UCSD-AML1 (cell line): ENCODE results near the gene KCNJ5.

Source experiments
- DNase-seq: peaks from one replicate; lab custom pipeline; 2025; ENCODE audit not compliant: unreplicated experiment; lab: John Stamatoyannopoulos, UW

KCNJ5 gene

DNA sequence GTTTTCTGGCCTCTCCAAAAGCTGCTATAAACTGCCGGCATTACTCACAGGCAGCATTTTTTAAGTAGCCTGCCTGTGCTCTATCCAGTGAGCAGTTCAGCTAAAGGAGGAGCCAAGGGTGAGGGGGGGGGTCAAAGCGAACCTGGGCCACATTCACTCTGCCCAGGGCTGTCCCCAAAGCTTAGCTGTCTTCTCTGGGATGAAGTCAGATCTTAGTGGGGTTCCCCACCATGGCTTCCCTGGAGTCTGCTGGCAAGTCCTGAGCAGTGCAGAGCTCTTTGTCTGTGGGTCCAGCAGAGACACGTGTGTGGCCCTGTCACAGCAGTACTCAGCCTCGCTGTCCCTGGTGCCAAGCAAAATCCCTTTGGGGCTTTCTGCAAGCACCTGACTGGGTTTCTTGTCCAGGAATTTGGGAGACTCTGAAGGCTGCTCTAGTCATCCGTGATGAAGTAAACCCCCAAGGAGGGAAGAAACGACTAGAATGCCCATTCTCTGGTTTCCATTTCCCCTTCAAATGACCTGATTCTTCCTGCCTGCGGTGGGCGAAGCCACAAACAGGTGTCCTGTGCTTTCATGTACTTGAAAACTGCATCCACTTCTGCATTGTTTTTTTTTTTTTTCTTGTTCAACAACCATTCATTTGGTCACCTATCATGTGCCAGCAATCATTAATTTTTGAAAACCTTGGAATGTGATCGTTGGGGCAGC lies 2.6 kb downstream of the KCNJ5 start:
- no peak for DNase-seq

DNA sequence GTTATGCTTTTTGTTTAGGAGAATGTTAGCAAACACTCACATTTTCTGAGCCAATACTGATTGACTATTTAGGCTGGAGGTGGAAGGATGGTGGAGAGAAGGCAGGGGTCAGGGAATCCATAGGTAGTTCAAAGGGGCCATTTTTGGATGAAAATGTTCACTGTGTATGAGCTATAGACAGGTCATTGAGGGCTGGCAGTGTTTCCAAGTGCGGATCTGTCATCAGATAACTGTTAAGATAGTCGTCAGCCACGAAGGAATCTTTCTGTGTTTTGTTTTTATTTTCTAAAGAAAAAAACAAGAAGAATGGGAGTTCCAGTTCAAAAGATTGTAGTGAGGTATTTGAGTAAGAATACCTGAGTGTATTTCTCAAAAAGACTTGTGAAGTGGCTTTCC lies 3.1 kb downstream of the KCNJ5 start:
- no peak for DNase-seq

DNA sequence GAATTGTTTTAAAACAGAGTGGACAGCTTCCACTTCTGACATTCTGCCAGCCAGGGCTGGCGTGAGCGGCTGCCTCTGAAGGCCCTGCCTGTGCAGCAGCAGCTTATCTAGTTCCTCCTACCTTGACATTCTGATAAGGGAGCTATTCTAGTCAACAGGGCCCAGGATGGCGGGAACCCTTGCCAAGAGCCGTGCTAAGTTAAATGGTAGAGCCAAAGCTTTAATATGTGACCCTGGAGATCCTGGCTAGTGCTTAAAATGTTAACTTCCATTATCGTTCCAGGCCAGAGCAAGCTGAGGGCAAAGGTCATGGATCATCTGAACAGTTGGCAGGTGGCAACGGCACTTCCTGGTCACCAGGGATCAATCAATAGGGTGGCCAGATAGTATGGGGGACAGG lies 3.5 kb downstream of the KCNJ5 start:
- no peak for DNase-seq

DNA sequence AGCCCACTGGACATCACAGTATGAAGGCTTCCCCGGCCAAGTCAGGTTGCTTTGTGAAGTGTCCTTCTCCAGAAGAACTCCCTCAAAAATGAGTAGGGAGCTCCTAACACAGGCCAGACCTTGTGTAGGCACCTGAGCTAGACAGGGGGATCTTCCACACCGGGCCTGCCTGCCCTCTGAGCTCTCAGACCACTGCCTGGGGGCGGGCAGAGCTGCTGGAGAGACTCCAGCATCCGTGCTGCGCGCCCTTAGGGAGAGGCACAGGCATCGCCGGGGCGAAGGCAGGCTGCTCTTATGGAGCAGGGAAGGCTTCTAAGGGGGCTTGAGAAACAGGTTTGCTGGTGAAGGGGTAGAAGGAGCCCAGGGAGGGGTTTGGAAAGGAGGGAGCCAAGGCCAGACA lies 4.4 kb downstream of the KCNJ5 start:
- DNase-seq, result no peak

DNA sequence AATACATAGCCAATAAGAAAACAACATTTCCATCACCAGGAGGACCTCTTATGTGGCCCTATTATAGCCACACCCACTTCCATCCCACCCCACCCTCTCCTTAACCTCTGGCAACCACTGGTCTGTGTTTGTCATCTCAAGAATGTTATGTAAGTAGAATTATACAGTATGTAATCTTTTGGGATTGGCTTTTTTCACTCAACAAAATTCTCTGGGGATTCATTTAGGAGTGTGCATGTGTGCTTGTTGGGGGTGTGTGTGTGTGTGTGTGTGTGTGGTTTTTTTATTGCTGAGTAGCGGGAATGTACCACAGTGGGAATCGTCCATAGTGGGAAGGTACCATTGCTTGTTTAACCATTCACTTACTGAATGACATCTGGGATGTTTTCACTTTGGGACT lies 5.2 kb downstream of the KCNJ5 start:
- no peak for DNase-seq

DNA sequence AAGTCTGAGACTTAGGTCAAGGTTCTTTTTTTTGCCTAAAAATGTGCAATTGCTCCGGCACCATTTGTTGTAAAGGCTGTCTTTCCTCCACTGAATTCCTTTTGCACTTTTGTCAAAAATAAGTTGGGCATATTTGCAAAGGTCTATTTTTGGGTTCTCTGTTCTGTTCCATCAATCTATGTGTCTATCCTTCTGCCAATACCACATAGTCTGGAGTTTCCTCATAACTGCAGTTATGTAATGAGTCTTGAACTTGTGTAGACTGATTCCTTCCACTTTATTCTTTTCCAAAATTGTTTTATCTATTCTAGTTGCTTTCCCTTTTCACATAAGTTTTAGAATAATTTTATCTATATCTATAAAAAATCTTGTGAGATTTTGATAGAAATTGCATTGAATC lies 6.7 kb downstream of the KCNJ5 start:
- DNase-seq, result no peak

DNA sequence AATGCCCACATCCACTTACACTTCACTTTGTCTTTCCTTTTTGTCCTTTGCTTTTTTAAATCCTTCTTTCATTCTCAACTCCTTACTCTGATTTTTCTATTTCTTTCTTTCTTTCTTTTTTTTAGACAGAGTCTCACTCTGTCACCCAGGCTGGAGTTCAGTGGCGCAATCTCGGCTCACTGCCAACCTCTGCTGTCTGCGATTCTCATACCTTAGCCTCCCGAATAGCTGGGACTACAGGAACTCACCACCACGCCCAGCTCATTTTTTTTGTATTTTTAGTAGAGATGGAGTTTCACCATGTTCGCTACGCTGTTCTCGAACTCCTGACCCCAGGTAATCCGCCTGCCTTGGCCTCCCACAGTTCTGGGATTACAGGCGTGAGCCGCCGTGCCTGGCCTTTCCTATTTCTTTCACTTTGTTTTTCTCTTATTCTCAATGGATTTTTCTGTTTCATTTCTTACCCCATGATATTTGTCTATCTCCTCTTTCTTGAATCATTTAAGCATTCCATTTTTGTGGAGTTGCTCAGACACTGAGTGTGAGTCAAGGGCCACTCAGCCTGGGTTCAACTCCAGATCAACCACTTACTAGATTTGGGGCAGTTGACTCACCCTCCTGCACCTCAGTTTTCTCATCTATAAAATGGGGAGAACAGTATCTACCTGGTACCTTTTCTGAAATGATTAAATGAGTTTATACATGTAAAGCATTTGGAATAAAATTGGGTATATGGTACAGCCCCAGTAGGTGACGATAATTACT lies 7.6 kb downstream of the KCNJ5 start:
- DNase-seq, result no peak

DNA sequence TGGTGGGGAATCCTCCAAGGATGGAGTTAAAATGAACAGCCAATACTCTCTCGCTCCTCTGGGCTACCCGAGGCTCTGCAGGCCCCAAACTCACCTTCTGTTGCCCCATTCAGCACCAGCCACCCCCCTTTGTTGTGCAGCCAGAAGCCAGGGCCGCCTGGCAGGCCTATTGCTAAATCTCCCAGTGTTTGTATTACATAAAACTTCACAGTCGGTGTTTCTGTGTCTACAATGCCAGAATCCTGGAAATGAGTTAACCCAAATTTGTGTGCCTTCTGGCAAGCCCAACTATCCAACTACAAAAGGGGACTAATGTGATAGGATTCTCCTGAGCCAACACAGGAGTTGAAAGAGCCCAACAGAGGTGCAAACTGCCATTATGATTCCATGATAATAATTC lies 9.3 kb downstream of the KCNJ5 start:
- no peak for DNase-seq

DNA sequence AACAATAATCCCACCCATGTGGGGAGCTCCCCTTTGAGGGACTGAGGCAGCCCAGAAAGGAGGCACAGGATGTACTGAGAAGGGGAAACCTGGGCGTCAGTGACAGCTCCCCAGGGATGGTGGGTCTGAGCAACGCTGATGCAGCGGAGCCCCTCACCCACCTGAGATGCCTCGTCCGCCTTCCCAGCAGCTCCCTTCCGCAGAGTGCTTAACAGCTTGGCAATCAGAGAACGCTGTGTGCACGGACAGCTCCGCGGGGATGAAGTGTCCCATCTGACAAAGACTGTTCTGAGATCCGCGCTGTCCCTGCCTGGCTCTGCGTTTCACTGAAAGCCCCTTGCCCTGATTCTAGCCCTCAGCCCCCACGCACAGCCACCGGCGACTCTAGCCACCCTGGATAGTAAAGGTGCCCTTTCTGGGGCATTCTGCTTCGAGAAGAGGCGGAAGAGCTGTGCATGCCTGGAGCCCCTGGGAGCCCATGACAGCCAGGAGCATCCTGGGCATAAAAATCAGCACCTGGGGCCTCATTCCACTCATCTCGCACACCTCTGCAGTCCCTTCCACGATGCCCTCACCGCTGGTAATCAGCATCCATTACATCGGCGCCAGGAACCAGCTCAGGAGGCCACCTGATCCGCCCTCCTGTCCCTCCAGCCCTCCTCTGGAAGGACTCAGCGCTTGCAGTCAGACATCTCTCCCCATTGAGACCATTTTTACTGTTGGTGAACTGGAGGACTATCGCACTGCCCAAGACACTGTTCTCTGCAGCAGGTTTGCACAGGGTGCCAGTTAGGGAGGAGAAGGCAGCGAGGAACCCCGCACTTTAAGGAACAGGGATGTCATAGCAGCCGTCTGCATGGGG lies 10.7 kb downstream of the KCNJ5 start:
- no peak for DNase-seq

DNA sequence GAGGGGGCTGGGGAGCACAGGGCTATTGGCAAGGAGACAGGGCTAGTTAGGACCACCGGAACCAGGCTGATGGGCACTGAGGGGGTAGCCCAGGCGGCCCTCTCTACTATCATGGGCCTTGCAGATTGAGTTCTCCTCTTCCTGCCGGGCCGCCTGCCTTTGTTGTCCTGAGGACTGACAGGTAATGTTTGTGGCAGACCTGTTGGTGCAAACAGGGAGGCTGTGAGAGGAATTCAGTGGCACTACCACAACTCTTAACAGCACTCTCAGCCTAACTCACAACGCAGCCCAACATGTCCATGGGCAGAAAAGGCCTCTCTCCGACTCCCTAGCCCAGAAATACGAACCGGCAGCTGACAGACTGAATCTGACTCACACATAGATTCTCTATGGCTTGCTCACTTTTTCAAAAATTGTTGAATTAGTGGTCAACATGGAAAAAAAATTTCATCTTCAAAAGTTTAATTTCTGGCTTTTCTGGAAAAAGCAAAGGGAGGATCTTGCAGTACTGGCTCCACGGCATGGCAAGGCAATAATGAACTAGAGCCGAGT lies 11.4 kb downstream of the KCNJ5 start:
- DNase-seq, result no peak

DNA sequence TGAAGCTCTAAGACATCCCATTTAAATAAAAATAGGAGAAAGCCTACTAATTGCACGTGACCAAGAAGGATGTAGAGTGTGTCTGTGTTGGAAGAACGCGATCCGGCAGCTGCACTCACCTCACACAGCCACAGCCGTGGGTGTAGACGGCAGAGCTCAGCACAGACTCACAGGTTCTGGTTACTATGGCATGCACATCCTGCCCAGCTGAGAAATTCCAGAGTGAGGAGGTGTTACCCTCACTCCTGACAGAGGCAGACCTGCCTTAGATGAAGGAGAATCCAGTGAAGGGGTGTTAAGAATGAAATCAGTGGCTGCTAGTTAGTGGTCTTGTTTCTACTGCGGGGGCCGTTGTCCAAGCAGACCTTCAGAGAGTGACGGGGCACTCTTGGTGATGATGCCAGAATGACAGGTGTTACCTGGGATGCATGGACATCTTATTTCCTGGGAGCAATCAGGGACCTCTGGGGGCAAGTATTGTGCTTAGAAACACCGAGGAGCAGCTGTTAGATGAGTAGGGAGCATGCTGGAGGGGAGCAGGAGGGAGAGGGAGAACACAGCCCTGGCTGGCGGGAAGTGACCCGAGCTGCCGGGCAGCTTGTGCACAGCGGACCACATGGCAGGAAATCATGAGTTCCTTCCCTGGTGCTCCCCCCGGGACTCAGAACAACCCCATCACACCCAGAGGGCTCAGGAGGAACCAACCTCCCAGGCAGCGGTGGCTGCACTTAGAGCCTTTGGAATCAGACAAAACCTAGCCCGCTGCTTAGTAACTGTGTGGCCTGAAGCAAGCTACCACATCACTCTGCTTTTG lies 12.3 kb downstream of the KCNJ5 start:
- peak; percentile 68 for DNase-seq

DNA sequence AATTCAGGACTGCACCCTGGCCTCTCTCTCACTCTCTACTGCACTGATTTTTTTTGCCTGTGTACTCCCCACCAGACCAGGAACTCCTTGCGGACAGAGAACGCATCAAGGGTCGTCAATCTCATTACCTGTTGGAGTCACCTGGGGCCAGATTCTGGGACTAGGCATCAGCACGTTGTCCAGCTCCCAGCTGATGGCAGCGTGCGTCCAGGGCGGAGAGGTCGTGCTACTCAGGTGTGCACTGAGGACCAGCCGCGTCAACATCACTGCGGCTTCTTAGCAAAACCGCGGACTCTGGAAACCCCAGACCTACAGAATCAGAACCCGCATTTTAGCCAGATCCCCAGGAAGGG lies 13.1 kb downstream of the KCNJ5 start:
- no peak for DNase-seq

DNA sequence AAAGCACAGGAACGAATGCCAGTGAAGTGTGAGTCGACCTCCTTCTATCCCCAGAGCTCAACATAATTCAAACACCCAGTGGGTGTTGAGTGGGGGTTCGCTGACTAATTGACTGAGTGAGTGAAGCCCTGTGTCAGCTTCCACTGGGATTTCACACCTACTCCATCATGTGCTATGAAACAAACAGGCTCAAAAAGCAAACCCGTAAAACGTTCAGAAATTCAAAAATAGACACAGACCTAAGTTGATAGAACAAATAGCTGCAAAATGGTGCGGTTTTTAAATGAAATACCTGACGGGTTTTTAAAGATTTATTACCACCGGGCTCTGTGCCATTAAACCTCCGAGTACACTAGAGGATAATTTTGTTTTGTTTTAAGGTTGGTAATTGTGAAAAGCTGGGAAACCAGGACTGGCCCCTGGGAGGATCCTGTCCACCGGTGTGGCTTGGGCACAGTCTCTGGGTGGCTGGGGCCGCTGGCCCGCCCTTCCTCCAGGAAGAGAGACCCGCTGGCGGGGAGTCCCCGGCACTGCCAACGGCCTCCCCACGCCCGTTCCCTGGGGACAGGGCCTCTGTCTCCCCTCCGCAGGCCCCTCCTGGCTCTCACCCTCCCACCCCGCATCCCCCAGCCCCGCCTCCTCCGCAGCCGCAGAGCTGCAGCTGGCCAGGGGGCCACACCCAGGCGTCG lies 13.6 kb downstream of the KCNJ5 start:
- DNase-seq, result peak; percentile 77

DNA sequence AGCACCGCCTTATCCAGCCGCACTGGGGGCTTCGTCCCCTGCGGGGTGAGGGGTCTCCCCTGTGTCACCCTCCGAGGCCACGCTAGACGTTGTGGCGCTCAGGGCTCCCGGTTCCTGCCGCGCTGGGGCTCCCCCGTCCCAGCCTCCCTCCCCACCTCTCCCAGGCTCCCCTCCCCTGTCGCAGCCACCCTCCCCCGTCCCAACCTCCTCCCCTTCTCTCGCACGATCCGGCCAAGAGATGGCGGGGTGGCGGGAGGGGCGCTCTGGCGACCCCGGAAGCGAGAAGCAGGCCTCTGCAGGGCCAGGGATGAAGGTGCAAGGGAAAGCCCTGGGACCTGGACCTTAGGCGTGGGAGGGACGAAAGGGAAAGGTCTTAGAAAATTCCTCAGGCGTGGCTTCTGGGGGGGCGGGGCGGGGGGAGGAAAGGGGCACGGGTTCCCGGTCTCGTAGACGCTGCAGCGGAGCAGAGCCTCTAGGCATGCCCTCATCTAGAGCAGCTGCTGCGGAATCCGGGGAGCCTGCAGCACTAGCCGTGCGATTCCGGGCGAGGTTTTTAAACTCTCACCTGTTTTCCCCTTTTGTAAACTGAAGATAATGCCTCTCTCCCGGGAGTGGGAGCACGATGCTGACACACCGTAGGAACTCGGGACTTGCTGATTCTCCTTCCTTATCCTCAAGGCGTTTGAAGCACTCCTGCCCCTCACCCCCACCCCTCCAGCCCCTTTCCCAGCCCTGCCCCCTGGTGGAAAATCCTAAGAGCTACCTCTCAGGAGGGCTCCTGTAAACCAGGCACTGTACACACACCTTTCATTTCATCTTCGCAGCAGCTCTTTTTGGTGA lies 14.4 kb downstream of the KCNJ5 start:
- peak; percentile 84 for DNase-seq

DNA sequence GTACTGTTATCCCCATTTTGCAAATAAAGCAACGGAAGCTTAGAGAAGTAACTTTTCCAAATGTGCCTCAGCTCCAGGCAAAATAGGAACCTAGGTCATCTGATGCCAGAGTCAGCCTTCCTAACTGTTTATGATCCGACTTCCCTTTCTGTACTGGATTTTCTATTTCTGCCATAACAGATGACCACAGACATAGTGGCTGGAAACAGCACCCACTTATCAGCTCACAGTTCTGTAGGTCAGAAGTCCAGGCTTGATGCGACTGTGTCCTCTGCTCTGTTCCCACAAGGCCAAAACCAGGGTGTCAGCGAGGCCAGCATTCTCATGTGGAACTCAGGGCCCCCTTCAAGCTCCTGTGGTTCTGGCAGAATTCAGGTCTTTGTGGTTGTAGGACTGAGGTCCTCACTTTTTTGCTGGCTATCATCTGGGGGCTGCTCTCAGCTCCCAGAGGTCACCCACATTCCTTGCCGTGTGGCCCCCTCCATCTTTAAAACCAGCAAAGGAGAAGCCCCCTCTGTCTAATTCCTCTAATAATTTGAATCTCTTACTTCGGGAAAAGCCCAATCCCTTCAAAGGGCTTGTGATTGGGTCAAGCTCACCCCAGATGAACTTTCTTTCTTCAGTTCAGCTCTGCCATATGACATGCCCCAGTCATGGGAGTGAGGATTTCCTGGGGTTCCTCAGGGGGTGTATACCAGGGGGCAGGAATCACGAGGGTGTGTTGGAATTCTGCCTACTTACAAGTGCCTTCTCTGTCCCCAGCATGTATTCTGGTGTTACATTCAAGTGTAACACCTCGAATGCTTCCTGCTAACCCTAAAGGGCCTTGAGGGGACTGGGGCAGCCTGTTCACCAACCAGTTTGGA lies 15.3 kb downstream of the KCNJ5 start:
- no peak for DNase-seq

DNA sequence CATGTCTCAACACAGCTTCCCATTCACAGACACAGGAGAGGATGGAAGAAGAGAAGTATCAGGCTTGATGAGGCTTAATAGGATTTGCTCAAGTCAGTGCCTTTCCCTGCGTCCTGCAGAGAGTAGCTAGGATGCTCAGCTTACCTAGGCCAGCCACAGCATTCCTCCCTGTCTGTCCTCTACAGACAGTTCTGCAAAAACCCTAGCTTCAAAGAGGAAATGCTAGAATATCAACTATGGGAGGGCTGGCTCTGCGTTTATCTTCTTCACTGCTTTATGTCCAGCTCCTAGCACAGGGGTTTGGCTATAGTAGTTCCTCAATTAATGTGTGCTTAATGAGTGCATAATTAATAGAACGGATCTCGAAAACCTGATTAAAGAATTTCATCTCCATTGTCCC lies 16.4 kb downstream of the KCNJ5 start:
- DNase-seq, result no peak

DNA sequence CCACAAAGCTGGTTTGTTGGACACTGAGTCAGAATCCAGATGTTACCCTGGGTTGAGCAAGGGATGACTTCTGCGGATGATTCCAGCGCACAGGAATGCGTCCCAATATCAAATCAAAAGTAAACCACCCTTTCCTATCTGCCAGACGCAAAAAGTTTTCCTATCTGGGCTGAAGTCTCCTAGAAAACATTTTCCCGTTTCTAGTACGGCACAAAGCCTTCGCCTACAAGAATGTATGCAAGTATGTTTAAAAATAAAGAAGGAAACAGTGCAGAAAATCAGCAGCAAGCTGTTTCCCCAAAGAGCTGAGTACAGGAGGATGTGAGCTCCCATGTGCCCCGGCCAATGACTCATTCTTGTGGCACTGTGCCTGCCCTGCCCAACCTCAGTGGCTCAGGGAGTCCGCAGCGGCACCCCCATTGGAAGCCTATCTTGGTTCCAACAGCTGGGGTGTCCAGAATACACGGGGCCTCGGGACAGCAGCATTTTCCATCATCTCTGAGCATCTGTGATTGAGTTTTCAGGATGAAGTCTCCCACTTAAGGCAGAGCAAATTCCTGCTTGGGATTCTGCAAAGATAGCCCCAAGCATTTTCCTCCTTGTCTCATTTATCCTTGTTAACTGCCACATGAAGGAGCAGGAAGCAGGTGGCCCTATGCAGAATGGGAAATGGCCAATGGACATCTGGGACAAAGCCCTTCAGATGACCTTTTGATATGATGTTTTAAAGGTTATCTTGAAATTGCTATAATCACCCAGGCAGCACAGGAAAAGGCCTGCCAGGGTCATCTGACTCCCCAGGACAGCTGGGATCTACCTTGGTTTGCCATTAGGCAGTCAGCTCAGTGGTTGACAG lies 17.5 kb downstream of the KCNJ5 start:
- peak; percentile 73 for DNase-seq
